ENCODE data around the gene PSMG4.

Gene PSMG4

GRCh38 chr6:3309391-3310050 is 50.8 kb downstream of the PSMG4 start:
- no peak for DNase-seq (ENCODE audit: low read depth in 2 of 2)

DNA sequence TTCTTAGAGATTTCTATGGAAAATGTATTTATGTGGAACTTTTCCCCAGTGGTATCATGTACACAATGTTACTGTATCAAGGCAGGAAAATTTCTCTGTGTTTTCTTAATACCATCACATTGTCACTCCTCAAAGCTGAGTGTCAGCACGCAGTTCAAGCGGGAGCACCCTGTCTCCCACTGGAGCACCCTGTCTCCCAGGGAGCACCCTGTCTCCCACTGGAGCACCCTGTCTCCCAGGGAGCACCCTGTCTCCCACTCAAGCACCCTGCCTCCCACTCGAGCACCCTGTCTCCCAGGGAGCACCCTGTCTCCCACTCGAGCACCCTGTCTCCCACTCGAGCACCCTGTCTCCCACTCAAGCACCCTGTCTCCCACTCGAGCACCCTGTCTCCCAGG is 51.3 kb downstream of the PSMG4 start:
- no peak for DNase-seq (ENCODE audit: low read depth in 2 of 2)

DNA sequence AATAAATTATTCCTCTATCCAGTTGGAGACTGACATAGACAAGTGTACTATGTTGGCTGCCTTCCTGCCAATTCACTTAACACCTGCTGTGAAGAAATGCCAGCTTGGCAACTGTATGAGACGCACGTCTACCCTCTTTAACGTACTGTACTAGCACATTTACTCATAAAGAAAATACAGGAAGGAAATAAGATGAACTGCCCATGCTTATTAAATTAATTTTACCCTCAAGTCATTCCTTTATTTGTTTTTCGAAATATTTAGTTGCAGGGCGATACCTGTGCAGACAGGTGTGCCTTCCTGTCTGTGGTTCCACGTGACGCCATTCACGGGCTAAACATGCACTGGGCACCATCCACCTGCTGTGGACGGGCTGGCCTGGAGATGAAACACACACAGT is 52.0 kb downstream of the PSMG4 start:
- no peak for DNase-seq (ENCODE audit: low read depth in 2 of 2)

- no peak for DNase-seq (ENCODE audit: low read depth in 2 of 2)
Observed at GRCh38 chr6:3311826-3312225, 53.1 kb downstream of the PSMG4 start.

GRCh38 chr6:3312604-3313231 is 54.0 kb downstream of the PSMG4 start:
- no peak for DNase-seq (ENCODE audit: low read depth in 2 of 2)

- no peak for DNase-seq (ENCODE audit: low read depth in 2 of 2)
Observed at GRCh38 chr6:3314176-3314575, 55.4 kb downstream of the PSMG4 start.

DNA sequence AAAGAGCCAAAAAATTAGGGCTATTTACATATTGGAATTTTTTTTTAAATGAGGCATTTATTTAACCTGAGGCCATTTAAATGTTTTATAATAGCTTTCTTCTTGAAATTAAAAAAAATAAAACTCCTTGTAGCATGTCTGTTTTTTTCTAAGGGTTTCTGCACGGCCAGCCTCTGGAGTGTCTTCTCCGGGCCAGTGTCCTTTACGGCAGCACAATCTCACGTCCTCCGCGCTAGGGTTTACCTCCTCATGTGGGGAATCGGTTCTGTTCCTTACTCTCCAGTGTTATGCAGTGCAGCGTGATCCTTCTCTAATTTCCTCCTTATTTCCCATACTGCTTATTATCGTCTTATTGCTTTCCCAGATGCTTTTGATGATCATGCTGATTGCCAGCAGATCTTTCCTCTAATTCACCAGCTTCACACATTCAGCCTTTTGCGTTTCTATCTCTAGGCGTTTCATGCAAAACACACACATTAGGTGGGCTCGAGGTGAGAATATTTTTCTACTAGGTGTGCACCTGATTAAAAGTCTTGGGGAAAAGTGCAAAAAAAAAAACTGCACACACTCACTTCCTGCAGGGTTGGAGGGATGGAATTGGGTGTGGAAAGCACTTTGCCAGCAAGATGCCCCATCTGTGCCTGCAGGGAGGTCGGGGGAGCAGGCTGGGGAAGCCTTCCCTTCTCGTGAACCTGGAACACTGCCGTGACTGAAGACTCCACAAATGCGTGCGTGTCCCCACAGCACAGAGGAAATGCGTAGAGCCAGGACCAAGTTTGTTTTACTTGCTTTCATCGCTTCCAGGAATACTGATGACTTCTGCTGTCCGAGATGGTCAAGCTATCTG is 56.1 kb downstream of the PSMG4 start:
- no peak for DNase-seq (ENCODE audit: low read depth in 2 of 2)

GRCh38 chr6:3315841-3316240 is 57.1 kb downstream of the PSMG4 start:
- DNase-seq (ENCODE audit: low read depth in 2 of 2): no peak

- DNase-seq (ENCODE audit: low read depth in 2 of 2): no peak
Observed at GRCh38 chr6:3316331-3316730, 57.6 kb downstream of the PSMG4 start.

DNA sequence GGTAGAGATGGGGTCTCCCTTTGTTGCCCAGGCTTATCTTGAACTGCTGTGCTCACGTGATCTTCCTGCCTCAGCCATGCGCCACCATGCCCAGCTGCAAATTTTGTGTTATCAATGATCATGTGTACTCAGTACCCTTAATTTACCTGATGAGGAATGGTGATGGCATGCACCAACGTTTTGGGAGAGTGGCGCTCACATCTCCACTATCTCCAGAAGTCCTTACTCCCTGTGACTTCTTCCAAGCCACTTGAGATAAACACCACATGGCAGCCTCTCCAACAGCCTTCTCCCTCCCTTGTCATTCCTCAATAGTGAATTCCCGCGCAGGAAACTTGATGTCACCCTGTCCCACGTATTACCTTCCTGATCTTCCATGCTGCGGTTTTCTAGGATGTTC is 58.1 kb downstream of the PSMG4 start:
- DNase-seq (ENCODE audit: low read depth in 2 of 2): no peak
